GM15510 (cell line): ENCODE measurements around the gene VTI1A.

Source experiments
- POLR2A ChIP-seq: IDR thresholded peaks from 3 replicates; pipeline ENCODE4 v1.6.1; 2011; ENCODE audit warnings: borderline replicate concordance; ENCODE audit not compliant: insufficient read length; ENCODE audit errors: extremely low read depth

The VTI1A gene

GRCh38 chr10:112797197-112797596 lies 350.2 kb downstream of the VTI1A start:
- no peak for TF ChIP-seq POLR2A

GRCh38 chr10:112797855-112798254 lies 350.8 kb downstream of the VTI1A start:
- no peak for TF ChIP-seq POLR2A

GRCh38 chr10:112799038-112799437 lies 352.0 kb downstream of the VTI1A start:
- no peak for TF ChIP-seq POLR2A

- TF ChIP-seq POLR2A, result no peak
Measured at GRCh38 chr10:112799726-112800510, 352.9 kb downstream of the VTI1A start.

DNA sequence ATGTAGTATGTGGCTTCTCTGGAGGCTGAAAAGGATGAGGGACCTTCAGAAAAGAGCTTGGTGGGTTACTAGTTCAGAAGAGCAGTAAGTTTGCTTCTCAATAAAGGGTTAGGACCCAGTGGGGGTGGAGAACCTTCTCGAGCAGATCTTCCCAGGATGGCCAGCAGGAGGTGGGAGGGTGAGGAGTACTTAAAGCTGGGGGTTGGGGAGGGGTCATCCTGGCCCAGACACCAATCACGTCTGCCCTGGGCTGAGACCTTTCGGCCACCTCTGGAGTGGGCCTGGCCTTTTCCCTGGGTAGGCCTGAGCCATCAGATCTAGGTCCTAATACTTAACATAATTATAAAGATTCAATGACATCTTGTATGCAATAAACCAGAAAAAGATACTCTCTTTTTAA lies 354.0 kb downstream of the VTI1A start:
- TF ChIP-seq POLR2A, result no peak

DNA sequence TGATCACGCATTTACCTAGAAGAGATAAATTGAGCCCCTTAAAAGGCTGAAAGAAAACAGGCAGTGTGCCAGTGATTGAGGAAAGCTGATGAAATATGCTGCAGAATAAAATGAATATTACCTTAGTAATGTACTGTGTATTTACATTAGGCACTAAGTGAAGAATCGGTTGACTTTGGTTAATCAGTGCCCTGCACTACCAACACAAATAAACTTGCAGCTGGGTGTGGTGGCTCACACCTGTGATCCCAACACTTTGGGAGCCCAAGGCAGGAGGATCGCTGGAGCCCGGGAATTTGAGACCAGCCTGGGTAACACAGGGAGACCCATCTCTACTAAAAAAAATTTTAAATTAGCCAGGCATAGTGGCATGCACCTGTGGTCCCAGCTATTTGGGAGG lies 354.7 kb downstream of the VTI1A start:
- no peak for TF ChIP-seq POLR2A

- no peak for TF ChIP-seq POLR2A
Measured at GRCh38 chr10:112802411-112803022, 355.5 kb downstream of the VTI1A start.

DNA sequence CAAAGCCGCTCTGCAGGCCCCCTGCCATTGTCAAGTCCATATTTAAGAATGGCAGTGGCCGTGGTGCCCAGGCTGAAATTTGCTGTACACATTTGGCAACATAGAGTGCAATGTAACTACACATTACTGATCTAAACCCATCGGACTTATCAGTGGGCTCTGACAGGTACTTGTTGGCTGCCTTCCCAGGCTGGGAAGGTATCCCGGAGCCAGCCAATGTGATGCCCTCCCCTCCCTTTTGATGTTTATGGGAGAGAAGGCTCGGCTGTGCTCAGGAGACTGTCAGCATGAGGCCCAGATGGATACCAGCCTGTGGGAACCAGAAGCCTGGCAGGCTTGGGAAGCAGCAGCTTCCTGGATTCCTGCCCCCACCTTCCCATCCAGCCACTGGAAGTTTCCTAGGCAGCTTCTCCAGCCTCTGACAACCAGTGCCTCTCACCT lies 357.0 kb downstream of the VTI1A start:
- TF ChIP-seq POLR2A, result no peak

DNA sequence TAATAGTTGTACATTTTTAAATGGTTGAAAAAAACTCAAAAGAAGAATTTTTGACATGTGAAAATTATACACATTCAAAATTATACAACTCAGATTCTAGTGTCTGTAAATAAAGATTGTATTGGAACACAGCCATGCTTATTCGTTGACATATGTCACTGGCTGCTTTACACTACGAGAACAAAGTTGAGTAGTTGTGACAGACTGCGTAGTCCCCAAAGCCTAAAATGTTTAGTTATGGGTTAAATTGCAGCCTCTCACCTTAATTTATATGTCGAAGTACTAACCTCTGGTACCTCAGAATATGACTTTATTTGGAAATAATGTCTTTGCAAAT lies 358.2 kb downstream of the VTI1A start:
- no peak for TF ChIP-seq POLR2A

- no peak for TF ChIP-seq POLR2A
Measured at GRCh38 chr10:112805701-112806100, 358.7 kb downstream of the VTI1A start.

- TF ChIP-seq POLR2A, result no peak
Measured at GRCh38 chr10:112807013-112807412, 360.0 kb downstream of the VTI1A start.

GRCh38 chr10:112809736-112810135 lies 362.7 kb downstream of the VTI1A start:
- no peak for TF ChIP-seq POLR2A

DNA sequence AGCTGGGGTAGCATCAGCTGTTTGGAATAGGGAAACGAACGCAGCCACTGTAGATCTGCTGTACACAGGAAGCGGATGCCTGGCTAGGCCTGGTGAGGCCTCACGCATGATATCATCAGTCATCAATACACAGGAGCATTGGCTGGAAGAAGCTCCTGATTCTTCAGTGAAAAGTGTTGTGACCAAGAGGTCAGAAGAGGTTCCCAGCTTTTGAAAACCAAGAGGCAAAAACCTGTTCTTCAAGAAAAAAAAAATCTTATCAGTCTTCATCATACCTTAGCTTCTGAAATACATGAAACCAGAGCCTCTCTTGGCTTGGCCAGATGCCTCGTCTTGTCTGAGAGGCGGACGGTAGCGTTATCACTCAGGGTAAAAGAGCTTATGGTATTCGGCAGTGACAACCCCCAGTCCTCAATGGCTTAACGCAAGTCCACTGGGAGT lies 363.7 kb downstream of the VTI1A start:
- TF ChIP-seq POLR2A, result no peak

DNA sequence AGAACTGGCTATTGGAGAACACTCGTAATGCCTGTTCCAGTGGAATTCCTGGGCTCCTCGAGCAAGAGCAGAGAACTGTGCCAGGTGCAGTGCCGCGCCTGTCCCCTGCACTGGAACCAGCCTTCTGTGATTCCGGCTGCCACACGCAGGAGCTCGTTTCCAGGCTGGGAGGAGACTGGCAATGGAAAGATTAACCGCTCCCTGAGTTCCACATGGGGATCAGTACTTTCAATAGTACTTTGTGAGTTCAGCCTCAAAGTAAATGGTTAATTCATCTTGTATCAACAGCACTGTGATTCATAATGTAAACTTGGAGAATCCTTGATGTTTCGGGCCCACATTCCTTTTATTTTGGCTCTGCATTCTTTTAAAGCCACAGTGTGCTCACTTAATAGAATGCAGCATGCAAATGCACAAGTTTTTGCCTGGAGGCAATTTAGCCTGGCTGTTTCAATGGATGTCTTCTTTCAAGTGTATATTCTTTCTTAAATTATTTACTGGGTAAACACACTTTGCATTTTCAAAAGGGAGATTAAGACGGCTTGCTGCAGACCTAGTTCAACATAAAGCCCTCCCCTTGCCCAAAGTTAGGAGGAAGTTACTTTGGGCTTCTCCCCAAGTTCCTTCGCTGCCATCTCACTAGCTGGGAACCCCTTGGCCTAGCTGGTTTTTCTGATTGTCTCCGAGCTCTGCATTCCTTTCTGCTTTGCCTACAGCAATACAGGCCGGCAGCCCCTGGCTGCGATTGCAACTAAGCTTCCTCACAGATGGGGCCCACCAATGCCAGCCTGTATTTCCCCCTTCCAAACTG lies 364.9 kb downstream of the VTI1A start:
- no peak for TF ChIP-seq POLR2A

DNA sequence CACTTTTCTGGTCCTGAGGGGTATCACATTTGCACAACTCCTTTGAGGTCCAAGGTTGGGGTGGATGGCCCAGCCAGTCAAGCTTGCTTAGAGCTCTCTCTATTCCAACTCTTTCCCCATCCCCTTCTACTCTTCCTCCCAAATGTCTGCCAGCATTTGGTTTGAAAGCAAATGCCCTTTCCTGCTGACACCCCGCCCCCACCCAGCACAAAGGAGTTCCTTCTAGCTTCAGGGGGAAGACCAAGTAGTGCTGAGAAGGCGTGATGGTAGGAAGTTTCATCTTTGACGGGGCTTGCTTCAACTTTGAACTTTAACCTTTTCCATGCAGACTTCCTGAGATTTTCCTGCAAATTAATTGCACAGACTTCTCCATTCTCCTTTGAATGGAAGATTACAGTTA lies 365.6 kb downstream of the VTI1A start:
- no peak for TF ChIP-seq POLR2A
